Hindlimb muscle (tissue), 1 donor: Measurements from ENCODE around the gene ALDH1A3. TPM values are rescaled to one million over a fixed set of nuclear protein-coding genes. Genes with fewer than 3 reads are reported as not detected.
"Not testable (repeated sequence)": the region's sequence is repeated elsewhere in the genome, so short reads cannot be mapped to it uniquely, and the experiment has no call there.

Experiments used
- DNase-seq: peaks from one replicate; pipeline ENCODE4 v3.0.0-alpha.2; 2013
- polyA plus RNA-seq: library from polyadenylated mRNA; unstranded; fragments of 120-200 nt; gene quantifications from one replicate; pipeline ENCODE4 v1.2.1, GENCODE V29; 2013; ENCODE audit not compliant: insufficient read length

ALDH1A3 gene
- 10.9 TPM for polyA plus RNA-seq

DNA sequence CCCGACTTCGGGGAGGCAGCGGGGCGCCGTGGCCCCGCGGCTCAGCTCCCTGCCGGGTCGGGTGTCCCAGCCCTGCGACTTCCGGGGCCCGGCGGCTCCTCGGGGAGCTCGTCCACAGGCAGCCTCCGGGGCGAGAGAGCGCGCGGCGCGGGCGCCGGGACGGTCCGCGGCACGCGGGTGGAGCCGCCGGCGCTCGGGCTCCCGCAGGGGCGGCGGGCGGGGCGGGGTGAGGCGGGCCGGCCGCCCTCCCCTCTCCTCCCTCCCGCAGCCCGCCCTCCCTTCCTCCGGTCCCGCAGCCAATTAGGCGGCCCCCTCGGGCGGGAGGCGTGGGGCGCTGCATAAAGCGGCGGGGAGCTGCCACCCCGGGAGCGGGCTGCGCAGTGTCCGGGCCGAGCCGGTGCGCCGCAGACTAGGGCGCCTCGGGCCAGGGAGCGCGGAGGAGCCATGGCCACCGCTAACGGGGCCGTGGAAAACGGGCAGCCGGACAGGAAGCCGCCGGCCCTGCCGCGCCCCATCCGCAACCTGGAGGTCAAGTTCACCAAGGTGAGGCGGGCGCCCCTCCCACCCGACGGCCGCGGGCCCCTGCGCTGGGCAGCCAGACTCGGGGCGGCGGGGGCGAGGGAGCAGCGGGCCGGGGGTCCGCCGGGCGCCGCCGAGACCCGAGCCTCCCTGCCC lies at the start of gene ALDH1A3:
Gene ALDH1A3, plus strand, starts transcription at position 368 of the 675 bp plus-strand sequence. Its CDS starts 77 bp downstream, at position 445.
- no peak for DNase-seq

DNA sequence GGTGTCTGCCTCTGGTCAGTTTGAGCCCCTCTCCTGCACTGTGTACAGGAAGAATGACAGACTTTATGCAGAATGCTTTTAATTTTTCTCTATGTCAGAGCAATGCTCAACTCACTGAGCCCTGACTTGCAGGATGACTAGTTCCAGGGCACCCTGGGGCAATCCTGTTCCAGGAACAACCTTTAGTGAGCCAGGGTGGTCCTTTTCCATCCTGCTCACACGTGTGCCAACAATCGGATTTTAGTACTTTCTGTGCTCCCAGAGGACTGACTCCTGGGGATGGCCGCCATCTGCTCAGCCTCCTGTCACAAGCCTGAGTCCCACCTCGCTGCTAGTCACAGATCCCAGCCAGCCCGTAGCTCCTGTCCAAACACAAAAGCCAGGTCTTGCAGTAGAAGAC lies 48.2 kb upstream of the ALDH1A3 start:
- no peak for DNase-seq

DNA sequence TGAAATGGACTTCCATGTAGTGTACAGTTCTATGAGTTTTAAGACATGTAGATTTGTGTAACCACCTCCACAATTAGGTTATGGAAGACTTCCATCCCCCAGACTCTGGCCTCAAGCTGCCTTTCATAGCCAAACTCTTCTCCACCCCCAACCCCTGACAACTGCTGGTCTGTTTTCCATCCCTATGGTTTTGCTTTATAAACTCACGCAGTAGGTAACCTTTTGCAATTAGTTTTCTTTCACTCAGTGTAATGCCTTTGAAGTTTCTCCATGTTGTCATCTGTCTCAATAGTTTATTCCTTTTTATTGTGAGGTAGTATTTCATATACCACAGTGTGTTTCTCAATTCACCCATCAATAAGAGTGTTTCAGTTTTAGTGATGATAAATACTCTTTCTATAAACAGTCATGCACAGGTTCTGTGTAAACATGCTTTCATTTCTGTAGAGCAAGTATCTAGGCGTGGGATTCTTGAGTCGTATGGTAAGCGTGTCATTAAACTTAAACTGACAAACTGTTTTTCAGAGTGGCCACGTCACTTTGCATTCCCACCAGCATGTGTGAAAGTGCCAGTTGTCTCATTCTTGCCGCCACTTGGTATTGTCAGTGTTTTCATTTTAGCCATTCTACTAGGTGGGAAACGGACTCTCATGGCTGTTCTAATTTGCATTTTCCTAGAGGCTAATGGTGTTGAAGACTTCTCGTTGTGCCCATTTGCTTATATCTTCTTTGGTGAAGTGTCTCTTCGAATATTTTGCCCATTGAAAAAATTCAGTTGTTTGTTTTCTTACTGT lies 47.3 kb upstream of the ALDH1A3 start:
- no peak for DNase-seq

DNA sequence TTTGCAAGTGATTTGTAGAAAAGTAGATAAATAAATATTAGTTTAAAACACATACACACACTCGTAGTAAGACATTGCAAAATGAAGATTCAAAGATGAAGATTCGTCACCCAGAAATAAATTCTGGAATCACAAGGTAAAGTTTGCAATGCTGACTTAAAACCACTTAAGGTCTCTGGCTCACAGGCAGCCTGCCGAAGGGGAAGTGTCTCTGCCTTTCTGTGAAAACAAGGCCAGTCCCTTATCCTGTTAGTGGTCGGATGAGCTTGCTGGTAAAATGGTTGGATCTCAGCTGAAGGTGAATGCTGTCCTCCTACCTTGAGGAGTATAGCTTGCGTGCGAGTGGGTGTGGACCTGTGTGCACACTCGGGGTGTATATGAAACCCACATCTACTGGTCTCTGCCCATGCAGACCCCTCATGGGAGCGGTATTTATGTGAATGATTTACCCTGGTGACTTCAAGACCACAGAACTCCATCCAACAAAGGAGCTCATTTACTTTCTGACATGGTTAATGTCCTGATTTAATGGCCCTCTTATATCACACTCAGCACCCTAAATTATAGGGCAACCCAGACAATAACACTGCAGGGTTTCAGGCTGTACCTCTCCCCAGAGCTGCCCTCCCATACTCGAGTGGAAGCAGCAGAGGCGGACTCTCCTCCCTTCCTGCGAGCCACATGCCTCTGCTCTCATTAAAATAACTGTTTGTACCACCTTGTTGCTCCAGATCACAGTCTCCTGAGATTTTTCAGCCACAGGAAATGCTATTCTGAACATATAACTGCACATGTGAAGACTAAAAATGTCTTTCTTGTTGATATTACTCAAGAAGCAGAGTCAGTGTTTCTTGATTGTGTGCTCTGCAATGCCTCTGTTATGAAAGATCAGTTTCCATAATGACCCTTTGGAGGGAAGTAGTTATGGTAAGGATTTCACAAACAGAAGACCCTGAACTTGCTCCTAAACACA lies 45.9 kb upstream of the ALDH1A3 start:
- no peak for DNase-seq

DNA sequence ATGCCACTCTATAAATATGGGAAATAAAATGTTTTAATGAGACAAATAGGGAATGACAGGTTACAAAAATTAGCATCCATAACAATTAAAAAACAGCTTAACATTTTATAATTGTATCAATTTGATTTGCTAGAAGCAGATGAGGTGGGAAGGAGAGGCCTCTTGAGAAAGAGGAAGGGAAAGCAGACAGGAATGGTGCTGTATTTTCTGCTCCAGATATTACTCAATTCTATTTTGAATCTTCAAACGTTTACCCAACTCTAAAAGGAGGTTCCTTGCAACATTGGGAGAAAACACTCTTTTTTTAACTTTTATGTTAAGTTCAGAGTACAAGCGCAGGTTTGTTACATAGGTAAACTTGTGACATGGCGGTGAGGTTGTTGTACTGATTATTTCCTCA lies 44.9 kb upstream of the ALDH1A3 start:
- DNase-seq: no peak

DNA sequence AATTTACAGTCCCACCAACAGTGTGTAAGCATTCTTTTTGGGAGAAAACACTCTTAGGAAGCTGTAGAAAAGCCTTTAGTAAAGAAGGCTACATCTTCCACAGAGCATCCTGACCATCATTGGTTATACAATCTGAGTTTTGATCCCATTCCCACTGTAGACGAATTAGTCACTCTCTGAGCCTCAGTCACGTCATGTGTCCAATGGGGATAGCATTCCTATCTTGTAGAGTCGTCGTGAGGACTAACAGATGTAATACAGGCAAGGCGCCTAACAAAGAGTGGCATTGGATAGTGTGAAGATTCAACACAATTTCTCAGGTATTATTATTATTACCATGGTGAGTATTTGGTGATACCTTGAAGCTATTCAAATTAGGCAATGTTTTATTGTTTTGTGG lies 44.0 kb upstream of the ALDH1A3 start:
- DNase-seq: no peak

DNA sequence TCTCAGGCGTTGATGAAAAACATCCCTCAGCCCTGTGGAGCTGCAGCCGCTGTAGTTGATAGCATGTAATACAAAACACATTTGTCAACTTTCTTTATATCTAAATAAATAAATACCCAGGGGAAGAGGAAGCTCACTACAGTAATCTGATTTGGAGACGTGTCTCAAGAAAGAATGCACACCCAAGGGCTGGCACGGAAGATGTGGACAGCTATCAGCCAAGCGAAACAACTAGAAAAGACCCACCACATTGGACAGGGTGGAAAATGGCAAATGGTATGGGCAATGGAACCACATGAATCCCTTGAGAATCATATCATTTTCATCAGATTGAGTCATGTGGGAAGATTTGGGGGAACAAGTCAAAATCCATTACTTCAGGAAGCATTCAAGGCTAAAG lies 43.1 kb upstream of the ALDH1A3 start:
- no peak for DNase-seq

DNA sequence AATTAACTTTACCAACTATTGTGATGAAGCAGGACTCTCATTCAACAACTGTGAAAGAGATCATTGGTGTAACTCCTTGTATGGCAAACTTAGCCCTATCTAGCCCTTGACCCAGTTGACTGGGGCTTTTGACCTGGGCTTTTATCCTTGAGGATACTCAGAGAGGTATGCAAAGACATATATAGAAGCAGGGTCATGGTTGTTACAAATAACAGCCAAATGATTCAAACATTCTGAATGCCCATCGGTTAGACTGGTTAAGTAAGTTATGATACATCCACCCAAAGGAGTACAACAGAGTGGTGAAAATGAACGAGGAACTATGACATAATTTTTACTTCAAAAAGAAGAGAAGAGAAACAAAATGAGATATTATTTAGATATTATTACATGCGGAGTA lies 38.2 kb upstream of the ALDH1A3 start:
- no peak for DNase-seq

DNA sequence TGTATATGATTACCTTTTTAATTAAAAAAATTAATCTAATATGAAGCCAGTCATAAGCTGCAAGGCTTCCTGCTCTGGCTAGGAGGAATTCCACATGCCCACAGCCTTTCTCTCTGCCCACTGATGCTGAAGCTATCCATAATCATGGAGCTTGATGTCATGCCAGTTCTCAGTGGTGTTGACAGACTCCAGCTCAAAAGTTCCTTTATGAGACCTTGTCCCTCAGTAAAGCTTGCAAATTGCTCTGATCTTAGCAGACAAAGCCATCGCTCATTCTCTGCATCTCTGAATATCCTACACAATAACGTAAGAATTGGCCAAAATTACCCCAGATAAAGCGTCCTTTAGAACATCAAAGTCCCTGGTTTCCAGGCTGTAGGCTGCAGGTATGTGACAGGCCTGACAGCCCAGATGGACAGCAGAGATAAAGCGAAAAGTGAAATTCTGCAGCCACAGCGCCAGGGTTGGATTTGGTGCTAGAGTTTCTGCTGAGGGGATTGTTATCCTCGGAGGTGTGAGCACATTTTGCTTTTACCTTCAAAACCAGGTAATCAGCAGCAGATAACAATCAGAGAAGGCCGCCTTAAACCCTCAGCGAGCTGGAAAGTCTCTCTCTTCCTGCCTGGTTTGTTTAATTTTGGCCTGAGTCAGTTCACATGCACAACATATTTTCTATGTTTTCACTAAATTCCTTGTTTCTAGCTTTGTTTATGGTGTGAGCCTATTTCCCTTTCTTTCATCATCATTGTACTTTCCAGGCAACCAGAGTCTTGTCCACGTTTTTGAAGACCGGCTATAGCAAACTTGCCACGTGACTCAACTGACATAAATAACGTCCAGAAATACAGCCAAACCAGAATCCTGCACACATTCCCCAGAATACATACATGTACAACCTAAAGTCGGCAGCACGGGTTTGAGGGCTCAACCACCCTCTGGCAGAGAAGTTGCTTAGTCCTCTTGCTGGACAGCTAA lies 36.6 kb upstream of the ALDH1A3 start:
- DNase-seq: no peak

DNA sequence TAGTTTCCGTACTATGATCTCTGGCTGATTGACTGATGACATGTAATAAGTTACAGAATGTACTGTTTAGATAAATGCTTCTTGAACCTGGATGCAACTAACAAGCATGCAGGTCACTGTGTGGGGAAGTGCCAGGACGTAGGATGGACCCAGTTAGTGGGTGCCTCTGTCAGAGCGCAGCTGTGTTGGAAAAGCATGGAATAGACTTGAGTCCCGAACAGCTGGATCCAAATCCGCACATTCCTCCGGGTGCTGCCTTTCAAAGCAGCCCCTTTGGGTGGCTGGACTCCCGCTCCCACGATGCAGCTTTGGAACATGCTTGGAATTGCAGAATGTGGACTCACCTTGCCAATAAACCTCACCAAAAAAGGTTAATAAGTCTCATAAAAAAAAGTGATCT lies 35.5 kb upstream of the ALDH1A3 start:
- no peak for DNase-seq

DNA sequence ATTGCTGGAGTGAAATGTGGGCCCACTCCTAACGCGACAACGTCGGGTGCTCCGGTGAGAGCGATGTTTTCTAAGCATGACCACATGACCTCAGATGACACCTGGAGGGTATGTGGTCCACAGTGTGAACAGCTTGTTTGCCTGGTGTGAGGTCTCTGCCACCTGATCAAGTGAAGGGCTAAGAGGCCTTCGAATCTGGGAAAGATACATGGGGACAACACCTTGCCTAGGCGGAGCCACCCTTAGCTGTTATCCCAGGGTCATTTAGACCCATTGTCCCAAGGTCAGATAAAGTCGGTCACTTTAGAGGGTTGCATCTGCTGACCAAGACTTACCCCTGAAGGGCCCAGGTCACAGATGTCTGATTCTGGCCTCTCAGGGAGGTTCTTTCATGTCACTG lies 34.9 kb upstream of the ALDH1A3 start:
- DNase-seq: no peak

DNA sequence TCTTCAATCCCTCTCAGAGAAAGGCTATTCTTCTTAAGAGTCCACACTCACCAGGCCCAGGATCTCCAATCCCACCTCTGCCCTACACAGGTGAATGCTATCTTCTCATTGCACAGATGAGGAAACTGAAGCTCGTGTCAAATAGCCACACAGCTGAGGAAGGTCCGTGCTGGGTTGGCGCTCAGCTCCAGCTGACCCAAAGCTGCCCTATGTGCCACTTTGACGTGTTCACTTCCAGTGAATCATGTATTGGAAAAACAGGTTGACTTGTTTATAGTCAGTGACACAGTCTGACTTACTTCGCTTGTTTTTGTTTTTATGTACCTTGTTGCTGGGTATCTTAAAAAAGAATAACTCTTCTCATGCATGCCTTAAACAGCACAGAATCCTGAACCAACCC lies 32.4 kb upstream of the ALDH1A3 start:
- DNase-seq: no peak

DNA sequence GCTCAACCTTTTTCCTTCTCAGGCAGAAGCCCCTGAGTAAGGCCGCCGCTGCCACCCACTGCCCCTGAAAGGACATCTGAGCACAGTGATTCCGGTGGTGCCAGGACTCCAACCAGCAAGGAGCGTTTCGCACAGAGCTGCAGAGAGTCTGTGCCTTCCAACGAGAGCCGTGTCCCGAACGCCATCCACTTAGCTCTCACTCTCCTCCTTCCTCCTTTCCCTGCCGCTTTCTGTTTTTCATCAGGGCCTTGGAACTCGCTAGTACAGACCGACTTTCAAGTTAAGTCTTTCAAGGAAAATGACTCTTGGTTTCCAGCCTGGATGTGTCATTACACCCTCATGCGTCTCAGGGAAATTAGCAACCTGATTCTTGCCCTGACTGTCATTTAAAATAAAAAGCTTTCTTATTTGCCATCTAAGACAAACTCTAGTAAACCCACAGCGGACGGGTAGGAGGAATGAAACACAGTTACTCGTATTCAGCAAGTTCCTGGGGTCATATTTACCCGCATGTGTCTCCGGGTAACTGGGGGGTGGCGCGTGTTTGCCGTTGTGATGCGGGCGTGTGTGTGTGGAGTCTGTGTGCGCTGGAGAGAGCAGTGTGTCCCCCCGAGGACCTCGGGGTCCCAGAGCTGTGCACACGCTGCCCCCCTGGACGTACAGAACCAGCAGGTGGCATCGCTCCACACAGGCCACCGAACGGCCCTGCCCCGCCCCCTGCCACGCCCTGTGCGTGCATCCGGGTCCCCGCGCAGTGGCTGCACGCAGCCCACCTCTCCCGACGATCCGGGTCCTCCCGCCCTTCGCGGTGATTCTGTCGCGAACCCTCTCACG lies 30.4 kb upstream of the ALDH1A3 start:
- peak; percentile 86 for DNase-seq

DNA sequence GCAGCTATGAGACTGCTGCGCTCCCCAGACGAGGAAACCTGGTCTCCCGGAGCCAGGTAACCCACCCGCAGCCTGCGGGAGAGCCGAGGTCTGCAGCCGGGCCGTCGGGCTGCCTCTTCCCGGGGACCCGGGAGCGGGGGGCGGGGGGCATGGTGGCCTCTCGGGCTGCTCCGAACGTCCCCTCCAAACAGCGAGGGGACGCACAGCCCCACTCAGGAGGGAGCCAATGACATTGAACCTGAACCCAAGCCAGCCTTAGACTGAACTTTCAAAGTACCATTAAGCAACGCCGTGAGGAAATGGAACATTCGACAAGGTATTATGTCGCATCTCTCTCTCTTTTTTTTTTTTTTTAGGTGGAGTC lies 29.8 kb upstream of the ALDH1A3 start:
- no peak for DNase-seq

DNA sequence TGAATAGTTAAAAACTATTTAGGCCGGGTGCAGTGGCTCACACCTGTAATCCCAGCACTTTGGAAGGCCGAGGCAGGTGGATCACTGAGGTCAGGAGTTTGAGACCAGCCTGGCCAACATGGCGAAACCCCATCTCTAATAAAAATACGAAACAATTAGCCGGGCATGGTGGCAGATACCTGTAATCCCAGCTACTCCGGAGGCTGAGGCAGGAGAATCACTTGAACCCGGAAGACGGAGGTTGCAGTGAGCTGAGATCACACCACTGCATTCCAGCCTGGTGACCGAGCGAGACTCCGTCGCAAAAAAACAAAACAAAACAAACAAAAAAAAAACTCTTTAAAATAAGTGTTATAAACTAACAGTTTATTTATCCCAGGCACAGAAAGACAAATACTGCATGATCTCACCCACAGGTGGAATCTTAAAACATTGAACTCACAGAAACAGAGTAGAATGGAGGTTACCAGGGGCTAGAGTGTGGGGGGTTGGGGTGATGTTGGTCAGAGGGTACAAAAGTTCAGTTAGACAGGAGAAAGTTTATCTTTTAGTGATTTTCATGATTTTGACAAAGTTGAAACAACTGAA lies 28.1 kb upstream of the ALDH1A3 start:
- DNase-seq: not testable (repeated sequence)

DNA sequence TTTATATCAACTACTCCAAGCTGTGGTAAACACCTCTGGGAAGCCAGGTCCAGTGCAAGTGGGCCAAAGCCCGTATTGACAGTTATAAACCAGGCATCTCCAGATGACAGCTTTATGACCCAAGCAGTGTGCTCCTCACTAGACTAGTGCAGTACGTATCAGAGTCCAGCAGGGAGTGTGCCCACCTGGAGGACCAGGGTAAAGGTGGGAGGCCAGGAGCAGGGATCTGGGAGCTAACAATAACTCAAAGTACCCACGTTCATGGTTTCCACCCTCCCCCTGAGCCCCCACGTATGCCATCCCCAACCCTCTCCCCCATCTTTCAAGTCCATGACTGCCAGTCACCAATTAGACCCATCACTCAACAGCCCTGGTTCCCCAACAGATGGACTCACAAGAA lies 27.0 kb upstream of the ALDH1A3 start:
- DNase-seq: no peak

DNA sequence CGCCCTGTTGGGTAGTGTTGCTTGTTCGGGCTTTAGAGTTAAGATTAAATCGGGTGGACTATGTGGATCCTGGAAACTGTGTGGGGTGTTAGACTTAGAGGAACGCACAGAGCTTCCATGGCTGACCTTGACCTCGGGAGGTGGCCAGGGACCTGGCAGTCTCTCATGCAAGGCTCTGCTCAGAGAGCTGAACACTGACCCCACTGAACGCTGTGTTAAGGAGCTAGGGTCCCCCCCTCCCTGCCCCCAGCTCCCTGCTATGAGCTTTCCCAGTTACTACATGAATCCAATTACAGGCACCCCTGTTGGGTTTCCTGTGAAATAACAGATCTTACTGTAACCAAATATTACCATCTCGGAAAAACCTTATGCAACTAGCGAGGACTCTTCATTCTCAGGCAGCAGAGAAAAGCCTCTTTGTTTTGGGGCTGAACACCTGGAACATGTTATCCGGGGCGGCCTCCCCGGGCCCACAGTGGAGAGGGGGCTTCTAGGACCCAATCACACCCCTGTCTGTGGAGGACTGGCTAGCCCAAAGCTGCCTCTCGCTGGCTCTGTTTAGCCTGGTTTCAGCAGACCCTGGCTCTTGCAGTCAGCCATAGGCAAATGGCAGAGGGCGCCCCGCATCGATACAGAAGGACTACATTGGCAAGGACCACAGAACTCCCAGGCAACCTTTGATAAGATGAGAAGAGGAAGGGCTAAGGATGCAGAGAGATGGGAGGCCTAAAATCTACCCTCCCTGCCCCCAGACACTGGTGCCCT lies 25.8 kb upstream of the ALDH1A3 start:
- DNase-seq: no peak

DNA sequence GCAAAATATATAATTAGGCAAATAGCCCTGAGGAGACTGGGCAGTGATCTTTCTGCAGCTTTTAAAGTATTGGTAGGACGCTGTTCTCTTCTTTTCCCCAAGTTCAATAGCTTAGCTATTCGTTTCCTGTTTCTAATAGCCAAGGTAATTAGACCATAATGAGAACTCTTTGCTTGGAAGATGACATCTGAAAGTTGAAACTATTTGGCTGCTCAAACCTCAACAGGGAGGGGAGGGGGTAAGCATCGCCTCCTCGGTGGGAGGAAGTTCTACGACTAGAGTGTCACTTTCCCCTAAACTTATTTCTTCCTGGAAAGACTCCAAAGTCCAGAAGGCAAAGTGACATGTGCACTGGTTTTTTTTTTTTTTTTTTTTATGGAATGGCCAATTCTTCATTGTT lies 22.8 kb upstream of the ALDH1A3 start:
- DNase-seq: no peak

DNA sequence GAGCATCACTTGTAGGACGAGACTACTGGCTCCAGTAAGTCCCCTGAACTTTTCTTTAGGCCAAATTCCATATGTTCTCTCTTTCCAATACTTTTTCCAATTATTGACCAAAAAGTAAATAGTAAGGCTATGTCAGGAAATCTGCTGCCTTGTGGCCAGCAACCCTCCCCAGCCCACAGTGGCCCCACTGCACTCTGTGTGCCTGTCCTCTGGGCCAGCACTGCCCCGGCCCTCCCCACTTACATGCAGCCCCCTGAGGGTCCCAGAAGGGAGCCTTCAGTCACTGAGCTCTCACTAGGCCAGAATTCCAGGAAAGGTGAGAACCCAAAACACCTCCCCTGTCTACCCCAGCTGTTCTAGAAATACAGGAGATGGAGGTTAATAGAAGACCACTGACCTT lies 21.3 kb upstream of the ALDH1A3 start:
- DNase-seq: no peak
